Transverse colon (tissue), 4 donors: ENCODE data around the gene NCOA3. TPM values are rescaled to one million over a fixed set of nuclear protein-coding genes. Genes with fewer than 3 reads are reported as not detected.

ENCODE experiments used
- DNase-seq: peaks from one replicate; pipeline ENCODE4 v3.0.0-alpha.2; 2019
- H3K27ac ChIP-seq, 4 donors: fragments of 200-600 bp; sonication (generic); 2 replicates each; pipeline ENCODE4 v1.5.1; 2016 to 2018; ENCODE audit warnings: inconsistent platforms in 4 of 4
- H3K27me3 ChIP-seq: fragments of 200-600 bp; sonication (generic); 2 replicates; pipeline ENCODE4 v1.5.1; 2017; ENCODE audit warnings: inconsistent platforms
- H3K36me3 ChIP-seq, 4 donors: fragments of 200-600 bp; sonication (generic); 2 replicates each; pipeline ENCODE4 v1.5.1; 2017 to 2019; ENCODE audit warnings: inconsistent platforms in 4 of 4
- H3K4me1 ChIP-seq, 4 donors: fragments of 200-600 bp; sonication (generic); 2 replicates each; pipeline ENCODE4 v1.5.1; 2017 to 2020; ENCODE audit warnings: inconsistent platforms in 4 of 4
- H3K4me3 ChIP-seq, 4 donors: fragments of 200-600 bp; sonication (generic); 1 replicate in 1 of 4; 2 replicates in 3 of 4; pipeline versions ENCODE4 v1.5.1 to v1.6.1; 2017 to 2019; ENCODE audit warnings: inconsistent platforms in 4 of 4
- H3K9me3 ChIP-seq, 2 donors: fragments of 200-600 bp; sonication (generic); 2 replicates each; pipeline ENCODE4 v1.5.1; 2017 to 2019; ENCODE audit warnings: inconsistent platforms in 2 of 2
- EP300 ChIP-seq: sonication (generic); formaldehyde crosslinking; IDR thresholded peaks from one replicate; pipeline ENCODE4 v1.6.1; 2017; ENCODE audit warnings: antibody characterized with exemption, low read depth
- POLR2A ChIP-seq: fragments of 450-650 bp; IDR thresholded peaks from one replicate; pipeline ENCODE4 v1.6.1; 2016; ENCODE audit warnings: antibody characterized with exemption, mild to moderate bottlenecking, moderate library complexity
- POLR2AphosphoS5 ChIP-seq, 3 donors: sonication (generic); formaldehyde crosslinking; IDR thresholded peaks; one replicate each; pipeline ENCODE4 v1.6.1; 2016; ENCODE audit warnings: antibody characterized with exemption in 3 of 3
- WGBS, 2 donors: methylation state at CpG; one replicate each; pipeline ENCODE4 v1.1.5; 2018; ENCODE audit warnings: low coverage in 1 of 2; 5-methylcytosine and 5-hydroxymethylcytosine counted together
- in situ Hi-C, 4 donors: fragments of 200-750 bp; cut with MboI; loops; one replicate each; pipeline versions ENCODE4 v1.15.0 to v1.15.1; 2017; ENCODE audit warnings: low sequenced_read_pairs in 3 of 4, low pct_ligation_motif_present in 1 of 4, low pct_unique_long_range_greater_than_20kb in 1 of 4
- intact Hi-C: fragments of 100-400 bp; cut with DNase I; formaldehyde crosslinking; loops from one replicate; pipeline ENCODE4 v1.15.1; 2023; ENCODE audit warnings: low total_unique reads
- total RNA-seq, 4 donors: library from RNA; depleted of rRNA; stranded (reverse); fragments of >200 nt; gene quantifications; one replicate each; pipeline ENCODE4 v1.1.0, GENCODE V29; 2016
- TF ChIP-seq, protein P1 (sequence below), 5 experiments: fragments of 200-600 bp in 3 of 5; fragments of 450-650 bp in 2 of 5; sonication (generic) in 3 of 5; IDR thresholded peaks; 1 replicate in 2 of 5; 2 replicates in 3 of 5; pipeline ENCODE4 v1.5.1; 2016 to 2017; ENCODE audit warnings: antibody characterized with exemption in 5 of 5, inconsistent platforms in 3 of 5, mild to moderate bottlenecking in 2 of 5, moderate library complexity in 1 of 5

NCOA3 gene
- total RNA-seq, 4 donors from 2014 or later = 9.2 to 39.1 (median 22.3) TPM

DNA sequence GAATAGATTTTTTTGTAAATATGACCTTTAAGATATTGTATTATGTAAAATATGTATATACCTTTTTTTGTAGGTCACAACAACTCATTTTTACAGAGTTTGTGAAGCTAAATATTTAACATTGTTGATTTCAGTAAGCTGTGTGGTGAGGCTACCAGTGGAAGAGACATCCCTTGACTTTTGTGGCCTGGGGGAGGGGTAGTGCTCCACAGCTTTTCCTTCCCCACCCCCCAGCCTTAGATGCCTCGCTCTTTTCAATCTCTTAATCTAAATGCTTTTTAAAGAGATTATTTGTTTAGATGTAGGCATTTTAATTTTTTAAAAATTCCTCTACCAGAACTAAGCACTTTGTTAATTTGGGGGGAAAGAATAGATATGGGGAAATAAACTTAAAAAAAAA, 152.7 kb downstream of the NCOA3 start:
- H3K36me3 ChIP-seq = peaks cover 0 to 50% (median 20%) of the 10 kb centered on the region in 4 donors
- no peaks in the 10 kb centered on the region for H3K9me3 ChIP-seq
- no peak overlapping the region for H3K27ac ChIP-seq
- in situ Hi-C loops (no loop called here), intact Hi-C loops (no loop called here)
- WGBS, 2 donors = 92 to 100% methylated on average over 1 of the region's 1 CpG
- H3K4me1 ChIP-seq = no peaks in the 10 kb centered on the region
- TF ChIP-seq, protein P1, sequence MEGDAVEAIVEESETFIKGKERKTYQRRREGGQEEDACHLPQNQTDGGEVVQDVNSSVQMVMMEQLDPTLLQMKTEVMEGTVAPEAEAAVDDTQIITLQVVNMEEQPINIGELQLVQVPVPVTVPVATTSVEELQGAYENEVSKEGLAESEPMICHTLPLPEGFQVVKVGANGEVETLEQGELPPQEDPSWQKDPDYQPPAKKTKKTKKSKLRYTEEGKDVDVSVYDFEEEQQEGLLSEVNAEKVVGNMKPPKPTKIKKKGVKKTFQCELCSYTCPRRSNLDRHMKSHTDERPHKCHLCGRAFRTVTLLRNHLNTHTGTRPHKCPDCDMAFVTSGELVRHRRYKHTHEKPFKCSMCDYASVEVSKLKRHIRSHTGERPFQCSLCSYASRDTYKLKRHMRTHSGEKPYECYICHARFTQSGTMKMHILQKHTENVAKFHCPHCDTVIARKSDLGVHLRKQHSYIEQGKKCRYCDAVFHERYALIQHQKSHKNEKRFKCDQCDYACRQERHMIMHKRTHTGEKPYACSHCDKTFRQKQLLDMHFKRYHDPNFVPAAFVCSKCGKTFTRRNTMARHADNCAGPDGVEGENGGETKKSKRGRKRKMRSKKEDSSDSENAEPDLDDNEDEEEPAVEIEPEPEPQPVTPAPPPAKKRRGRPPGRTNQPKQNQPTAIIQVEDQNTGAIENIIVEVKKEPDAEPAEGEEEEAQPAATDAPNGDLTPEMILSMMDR (IDR thresholded peaks at IDR 0.05) = no peak
- TF ChIP-seq EP300 = no peak
- no peaks in the 10 kb centered on the region for H3K27me3 ChIP-seq
- H3K4me3 ChIP-seq = no peak overlapping the region
- no peak for DNase-seq

DNA sequence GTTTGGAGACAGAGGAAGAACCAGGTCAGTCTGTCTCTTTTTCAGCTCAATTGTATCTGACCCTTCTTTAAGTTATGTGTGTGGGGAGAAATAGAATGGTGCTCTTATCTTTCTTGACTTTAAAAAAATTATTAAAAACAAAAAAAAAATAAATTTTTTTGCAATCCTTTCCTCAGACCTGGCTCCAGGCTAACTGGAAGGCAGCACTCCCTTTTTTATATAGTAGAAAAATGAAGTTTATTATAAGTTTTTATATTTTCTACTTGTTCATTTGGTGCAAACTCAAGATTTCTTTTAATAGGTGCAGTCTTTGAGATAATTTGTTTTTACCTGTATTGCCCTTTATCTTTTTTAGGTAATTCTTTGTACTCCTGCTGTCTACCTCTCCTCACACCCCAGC, 153.9 kb downstream of the NCOA3 start:
- Histone ChIP-seq H3K27ac (no peak overlapping the region), H3K27me3 (no peaks in the 10 kb centered on the region), H3K4me1 (no peaks in the 10 kb centered on the region), H3K9me3 (no peaks in the 10 kb centered on the region), H3K4me3 (no peak overlapping the region), H3K36me3 (peaks cover 0 to 44% (median 15%) of the 10 kb centered on the region in 4 donors)
- DNase-seq = no peak
- intact Hi-C loops (no loop called here), in situ Hi-C loops (no loop called here)
- TF ChIP-seq POLR2AphosphoS5 (IDR thresholded peaks at IDR 0.05) = no peak
- no peak for TF ChIP-seq POLR2A
- TF ChIP-seq, protein P1 (IDR thresholded peaks at IDR 0.05) = no peak
- TF ChIP-seq EP300 = no peak

DNA sequence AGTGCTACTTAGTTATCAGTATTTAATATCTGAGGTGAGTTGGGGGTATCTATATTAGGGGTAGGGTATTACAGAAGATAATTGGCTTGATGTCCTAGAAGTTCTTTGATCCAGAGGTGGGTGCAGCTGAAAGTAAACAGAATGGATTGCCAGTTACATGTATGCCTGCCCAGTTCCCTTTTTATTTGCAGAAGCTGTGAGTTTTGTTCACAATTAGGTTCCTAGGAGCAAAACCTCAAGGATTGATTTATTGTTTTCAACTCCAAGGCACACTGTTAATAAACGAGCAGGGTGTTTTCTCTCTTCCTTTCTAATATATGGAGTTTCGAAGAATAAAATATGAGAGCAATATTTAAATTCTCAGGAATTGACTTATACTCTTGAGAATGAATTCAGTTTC, 154.6 kb downstream of the NCOA3 start:
- H3K9me3 ChIP-seq = no peaks in the 10 kb centered on the region
- no peaks in the 10 kb centered on the region for H3K27me3 ChIP-seq
- TF ChIP-seq POLR2A (no peak), EP300 (no peak), POLR2AphosphoS5 (IDR thresholded peaks at IDR 0.05) (no peak)
- TF ChIP-seq, protein P1 (IDR thresholded peaks at IDR 0.05) = no peak
- H3K4me1 ChIP-seq = no peaks in the 10 kb centered on the region
- DNase-seq = no peak
- no peak overlapping the region for H3K27ac ChIP-seq
- 60 to 77% methylated on average over 2 of the region's 2 CpGs for WGBS, 2 donors
- peaks cover 0 to 37% (median 14%) of the 10 kb centered on the region in 4 donors for H3K36me3 ChIP-seq
- in situ Hi-C loops (no loop called here), intact Hi-C loops (no loop called here)
- no peak overlapping the region for H3K4me3 ChIP-seq

DNA sequence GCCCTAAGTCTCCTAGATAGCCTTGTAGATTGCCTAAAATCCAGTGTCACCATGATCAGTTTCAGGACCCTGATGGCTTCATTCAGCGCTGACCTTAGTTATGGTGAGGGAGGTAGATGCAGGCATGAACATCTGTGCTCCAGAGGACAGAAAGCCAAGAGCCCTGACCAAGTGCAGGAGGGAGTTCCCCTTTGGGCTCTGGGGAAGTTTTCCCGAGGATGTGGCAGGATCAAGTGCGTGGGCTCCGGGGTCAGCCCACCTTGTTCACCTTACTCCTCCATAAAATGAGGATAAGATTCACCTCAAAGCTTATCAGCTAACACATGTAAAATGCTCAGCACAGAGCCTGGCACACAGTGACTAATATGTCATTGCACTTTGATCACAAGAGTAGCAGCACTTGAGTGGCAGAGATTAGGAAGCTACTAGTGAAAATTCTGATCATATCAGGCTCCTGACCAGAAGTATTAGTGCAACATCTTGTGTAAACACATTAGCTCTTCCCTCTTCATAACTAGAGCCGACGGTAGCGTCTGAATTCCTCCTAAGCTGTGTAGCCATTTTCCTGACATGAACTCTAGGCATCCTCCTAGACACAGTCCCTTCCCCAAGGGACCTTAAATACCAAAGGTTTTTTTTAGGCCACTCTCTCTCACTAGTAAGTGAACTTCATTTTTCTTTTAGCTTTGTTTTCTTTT, 158.4 kb downstream of the NCOA3 start:
- intact Hi-C loops = no loop called here
- H3K36me3 ChIP-seq = peaks cover 0 to 10% (median 0%) of the 10 kb centered on the region in 4 donors
- TF ChIP-seq, protein P1 (IDR thresholded peaks at IDR 0.05) = no peak
- no peak for TF ChIP-seq EP300
- TF ChIP-seq POLR2A = no peak
- no peak for TF ChIP-seq POLR2AphosphoS5 (IDR thresholded peaks at IDR 0.05)

More for the DNA sequence above, 158.4 kb downstream of the NCOA3 start:
- Histone ChIP-seq H3K4me1 (peaks cover 0 to 8% (median 4%) of the 10 kb centered on the region in 4 donors), H3K27ac (no peak overlapping the region), H3K4me3 (no peak overlapping the region), H3K9me3 (no peaks in the 10 kb centered on the region), H3K27me3 (no peaks in the 10 kb centered on the region)
- 78 to 100% methylated on average over 1 to 7 of the region's 7 CpGs for WGBS, 2 donors
- DNase-seq = no peak
- in situ Hi-C loops = loop anchor here in 2 of 4 donors (10.0 kb wide), 2 partner anchors 955 to 965 kb away; no protein-coding TSS in a partner anchor
